SK-N-SH (cell line): ENCODE data around the gene COL12A1. TPM values are rescaled to one million over a fixed set of nuclear protein-coding genes. Genes with fewer than 3 reads are reported as not detected.

Experiments
- CTCF ChIA-PET: fragments of 300-600, 350-600 bp; formaldehyde crosslinking; extraction: SDS; loops from one replicate; lab custom pipeline; 2021; lab: Yijun Ruan, JAX
- POLR2A ChIA-PET: fragments of 350-600 bp; sonication (Branson Sonifier 250); formaldehyde crosslinking; extraction: SDS; loops from one replicate; lab custom pipeline; 2020; ENCODE audit warnings: antibody characterized with exemption, inconsistent platforms; lab: Yijun Ruan, JAX
- DNase-seq: peaks from one replicate; pipeline ENCODE4 v3.0.0; 2012
- H2AFZ ChIP-seq: fragments of 200-600 bp; sonication (generic); 2 replicates; pipeline ENCODE4 v1.8.1; 2016; ENCODE audit warnings: antibody characterized with exemption, mild to moderate bottlenecking, low read depth
- H3F3A ChIP-seq: fragments of 200-600 bp; sonication (generic); replicated peaks from 2 replicates; pipeline ENCODE3; 2016; ENCODE audit warnings: antibody characterized with exemption, mild to moderate bottlenecking; ENCODE audit not compliant: insufficient read depth
- H3K27ac ChIP-seq, 2 experiments: fragments of 200-500 bp in 1 of 2; fragments of 200-600 bp in 1 of 2; sonication (Bioruptor generic) in 1 of 2; sonication (generic), shearing (Covaris generic) in 1 of 2; 2 replicates each; pipeline versions ENCODE4 v1.5.1 to v1.6.1; 2014 to 2016; ENCODE audit warnings: low read depth in 2 of 2, inconsistent platforms in 1 of 2, low read length in 1 of 2, mild to moderate bottlenecking in 1 of 2, mixed read lengths in 1 of 2
- H3K27me3 ChIP-seq: fragments of 200-600 bp; sonication (generic), shearing (Covaris generic); 2 replicates; pipeline ENCODE4 v1.6.1; 2016; ENCODE audit warnings: mixed run types; ENCODE audit not compliant: insufficient read depth
- H3K36me3 ChIP-seq, 2 experiments: fragments of 200-500 bp in 1 of 2; fragments of 200-600 bp in 1 of 2; sonication (Bioruptor generic) in 1 of 2; sonication (generic) in 1 of 2; replicated peaks in 1 of 2; 2 replicates each; pipeline versions ENCODE3 to v1.5.1; 2014 to 2016; ENCODE audit warnings: low read length in 1 of 2, mild to moderate bottlenecking in 1 of 2; ENCODE audit not compliant: insufficient read depth in 2 of 2, control insufficient read depth in 1 of 2
- H3K4me1 ChIP-seq, 2 experiments: fragments of 200-500 bp in 1 of 2; fragments of 200-600 bp in 1 of 2; sonication (Bioruptor generic) in 1 of 2; sonication (generic), shearing (Covaris generic) in 1 of 2; 2 replicates each; pipeline versions ENCODE4 v1.5.1 to v1.6.1; 2014 to 2016; ENCODE audit warnings: low read depth in 1 of 2, low read length in 1 of 2, mixed run types in 1 of 2; ENCODE audit not compliant: insufficient read depth in 2 of 2, control insufficient read depth in 1 of 2
- H3K4me2 ChIP-seq: fragments of 200-600 bp; sonication (generic), shearing (Covaris generic); 2 replicates; pipeline ENCODE4 v1.6.1; 2017; ENCODE audit warnings: mixed run types
- H3K4me3 ChIP-seq, 2 experiments: fragments of 200-500 bp in 1 of 2; fragments of 200-600 bp in 1 of 2; sonication (Bioruptor generic) in 1 of 2; sonication (generic), shearing (Covaris generic) in 1 of 2; 2 replicates each; pipeline versions ENCODE4 v1.5.1 to v1.8.1; 2014 to 2016; ENCODE audit warnings: low read depth in 2 of 2, inconsistent platforms in 1 of 2, low read length in 1 of 2, mild to moderate bottlenecking in 1 of 2, mixed read lengths in 1 of 2, moderate library complexity in 1 of 2
- H3K79me2 ChIP-seq: fragments of 200-600 bp; sonication (generic); 2 replicates; pipeline ENCODE4 v1.8.1; 2017; ENCODE audit warnings: mild to moderate bottlenecking; ENCODE audit not compliant: insufficient read depth
- H3K9ac ChIP-seq: fragments of 200-600 bp; sonication (generic); 2 replicates; pipeline ENCODE4 v1.6.1; 2017; ENCODE audit warnings: mixed run types
- H3K9me2 ChIP-seq: fragments of 200-600 bp; sonication (generic); 2 replicates; pipeline ENCODE4 v1.6.1; 2017; ENCODE audit warnings: mixed run types
- H3K9me3 ChIP-seq: fragments of 200-600 bp; sonication (generic); 2 replicates; pipeline ENCODE4 v1.6.1; 2017; ENCODE audit warnings: mixed run types, mild to moderate bottlenecking, moderate library complexity
- H4K20me1 ChIP-seq: fragments of 200-600 bp; sonication (generic); 2 replicates; pipeline ENCODE4 v1.6.1; 2017; ENCODE audit warnings: mild to moderate bottlenecking, mixed run types; ENCODE audit not compliant: insufficient read depth
- CHD2 ChIP-seq: fragments of 150-350 bp; IDR thresholded peaks from 2 replicates; pipeline ENCODE4 v1.6.1; 2018; ENCODE audit warnings: low read length; ENCODE audit not compliant: partially characterized antibody
- ELF1 ChIP-seq: IDR thresholded peaks from 2 replicates; pipeline ENCODE4 v1.4.0; 2012
- EZH2phosphoT487 ChIP-seq: fragments of 200-600 bp; sonication (generic); IDR thresholded peaks from 2 replicates; pipeline ENCODE4 v1.6.1; 2017; ENCODE audit warnings: low read depth, mixed run types, mild to moderate bottlenecking, antibody characterized with exemption, moderate library complexity, borderline replicate concordance
- FOSL2 ChIP-seq: IDR thresholded peaks from 2 replicates; pipeline ENCODE4 v1.4.0; 2012; ENCODE audit warnings: low read depth, mild to moderate bottlenecking, moderate library complexity, borderline replicate concordance
- FOXM1 ChIP-seq: IDR thresholded peaks from 2 replicates; pipeline ENCODE4 v1.4.0; 2012; ENCODE audit warnings: low read depth, mild to moderate bottlenecking
- GATA2 ChIP-seq: sonication (generic); formaldehyde crosslinking; IDR thresholded peaks from 2 replicates; pipeline ENCODE4 v1.5.0; 2020; ENCODE audit warnings: mild to moderate bottlenecking, missing genetic modification reagents
- IRF3 ChIP-seq: fragments of 150-350 bp; IDR thresholded peaks from 2 replicates; pipeline ENCODE4 v1.6.1; 2016; ENCODE audit warnings: mild to moderate bottlenecking, low read depth, low read length
- JUND ChIP-seq: IDR thresholded peaks from 2 replicates; pipeline ENCODE4 v1.4.0; 2012
- MEF2A ChIP-seq: IDR thresholded peaks from 2 replicates; pipeline ENCODE4 v1.4.0; 2012; ENCODE audit warnings: low read depth, borderline replicate concordance
- MXI1 ChIP-seq: IDR thresholded peaks from 2 replicates; pipeline ENCODE4 v1.6.1; 2012; ENCODE audit warnings: mild to moderate bottlenecking, low read depth, low read length, improper control_type of control experiment
- PBX3 ChIP-seq: IDR thresholded peaks from 2 replicates; pipeline ENCODE4; 2012
- RCOR1 ChIP-seq: fragments of 150-350 bp; IDR thresholded peaks from 2 replicates; pipeline ENCODE4 v1.6.1; 2017; ENCODE audit warnings: antibody characterized with exemption, low read length
- RXRA ChIP-seq: IDR thresholded peaks from 2 replicates; pipeline ENCODE4 v1.4.0; 2012; ENCODE audit warnings: low read depth, mild to moderate bottlenecking, borderline replicate concordance
- SIN3A ChIP-seq: IDR thresholded peaks from 2 replicates; pipeline ENCODE4 v1.6.1; 2012; ENCODE audit warnings: low read depth, mild to moderate bottlenecking, low read length, moderate library complexity, borderline replicate concordance
- TEAD4 ChIP-seq: IDR thresholded peaks from 2 replicates; pipeline ENCODE4 v1.4.0; 2012; ENCODE audit warnings: mild to moderate bottlenecking, borderline replicate concordance; ENCODE audit not compliant: insufficient read depth
- YY1 ChIP-seq: IDR thresholded peaks from 2 replicates; pipeline ENCODE4 v1.4.0; 2012; ENCODE audit warnings: low read depth, mild to moderate bottlenecking
- ZBTB33 ChIP-seq: IDR thresholded peaks from 2 replicates; pipeline ENCODE4 v1.4.0; 2012; ENCODE audit warnings: low read depth, borderline replicate concordance
- WGBS: methylation state at CpG from one replicate; pipeline ENCODE4 v1.1.6; 2017; ENCODE audit warnings: low lambda C conversion rate; 5-methylcytosine and 5-hydroxymethylcytosine counted together
- polyA plus RNA-seq, 3 experiments: library from polyadenylated mRNA; depleted of rRNA; stranded (reverse); fragments of >200 nt; gene quantifications; 2 replicates each; pipeline ENCODE4 v1.2.3, GENCODE V29; 2012
- TF ChIP-seq, protein P1 (sequence below): fragments of 150-350 bp; IDR thresholded peaks from 2 replicates; pipeline ENCODE4 v1.6.1; 2017; ENCODE audit warnings: antibody characterized with exemption, low read length, low read depth, borderline replicate concordance

The COL12A1 gene
- polyA plus RNA-seq, 1 of the 3 experiments (the other 2 are of a cell fraction), result 0.03 TPM

GRCh38 chr6:75220357-75220756 is 14.5 kb upstream of the COL12A1 start:
- Histone ChIP-seq H3K36me3 (no peaks in the 10 kb centered on the region), H3K4me2 (no peak overlapping the region), H3K27me3 (no peaks in the 10 kb centered on the region), H3K9me2 (no peaks in the 10 kb centered on the region), H3K9ac (no peak overlapping the region), H3K4me3 (no peak overlapping the region), H3F3A (no peaks in the 10 kb centered on the region), H3K9me3 (no peaks in the 10 kb centered on the region), H3K4me1 (no peaks in the 10 kb centered on the region; a peak in 1 of 4 replicates), H4K20me1 (no peaks in the 10 kb centered on the region), H3K79me2 (no peaks in the 10 kb centered on the region), H3K27ac (no peak overlapping the region), H2AFZ (no peak overlapping the region)
- ChIA-PET CTCF (interaction anchor here (2.6 kb wide), 1 partner anchor 10 kb away, joined by 45 read pairs; no protein-coding TSS in a partner anchor), POLR2A (no interaction called here)
- WGBS, result 76% methylated on average over 1 of the region's 1 CpG
- no peak for DNase-seq
- TF ChIP-seq RCOR1, result no peak
- no peak for TF ChIP-seq MEF2A
- TF ChIP-seq IRF3, result no peak
- TF ChIP-seq MXI1, result no peak
- no peak for TF ChIP-seq FOSL2
- no peak for TF ChIP-seq EZH2phosphoT487
- no peak for TF ChIP-seq PBX3
- no peak for TF ChIP-seq GATA2 (CRISPR knock-in tag)
- TF ChIP-seq FOXM1, result no peak
- no peak for TF ChIP-seq RXRA
- TF ChIP-seq ELF1, result no peak
- TF ChIP-seq, protein P1, sequence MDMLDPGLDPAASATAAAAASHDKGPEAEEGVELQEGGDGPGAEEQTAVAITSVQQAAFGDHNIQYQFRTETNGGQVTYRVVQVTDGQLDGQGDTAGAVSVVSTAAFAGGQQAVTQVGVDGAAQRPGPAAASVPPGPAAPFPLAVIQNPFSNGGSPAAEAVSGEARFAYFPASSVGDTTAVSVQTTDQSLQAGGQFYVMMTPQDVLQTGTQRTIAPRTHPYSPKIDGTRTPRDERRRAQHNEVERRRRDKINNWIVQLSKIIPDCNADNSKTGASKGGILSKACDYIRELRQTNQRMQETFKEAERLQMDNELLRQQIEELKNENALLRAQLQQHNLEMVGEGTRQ, result no peak
- no peak for TF ChIP-seq YY1
- TF ChIP-seq CHD2, result no peak

DNA sequence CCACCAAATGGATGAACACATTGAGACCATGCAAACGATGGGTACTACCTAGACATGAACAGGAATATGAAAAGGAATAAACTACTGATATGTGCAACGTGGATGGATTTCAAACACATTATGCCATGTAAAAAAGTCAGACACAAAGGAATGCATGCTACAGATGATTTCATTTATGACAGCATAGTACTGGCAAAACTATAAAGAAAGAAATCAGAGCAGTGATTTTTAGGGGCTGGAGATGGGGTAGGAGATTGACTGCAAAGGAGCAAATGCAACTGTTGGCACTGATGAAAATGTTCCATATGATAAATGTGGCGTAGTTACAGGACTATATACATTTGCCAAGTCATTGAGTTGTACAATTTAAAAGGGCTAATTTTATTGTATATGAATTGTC is 13.4 kb upstream of the COL12A1 start:
- Histone ChIP-seq H3F3A (no peaks in the 10 kb centered on the region), H3K27me3 (no peaks in the 10 kb centered on the region), H3K36me3 (no peaks in the 10 kb centered on the region), H4K20me1 (no peaks in the 10 kb centered on the region), H2AFZ (no peak overlapping the region), H3K4me1 (no peaks in the 10 kb centered on the region; a peak in 2 of 4 replicates), H3K9ac (no peak overlapping the region), H3K4me2 (no peak overlapping the region), H3K4me3 (no peak overlapping the region), H3K79me2 (no peaks in the 10 kb centered on the region), H3K27ac (no peak overlapping the region), H3K9me3 (no peaks in the 10 kb centered on the region), H3K9me2 (no peaks in the 10 kb centered on the region)
- ChIA-PET POLR2A (no interaction called here), CTCF (interaction anchor here (2.6 kb wide), 1 partner anchor 9 kb away, joined by 45 read pairs; no protein-coding TSS in a partner anchor)
- DNase-seq, result no peak
- TF ChIP-seq TEAD4 (no peak), FOSL2 (no peak), YY1 (no peak), EZH2phosphoT487 (no peak), RXRA (no peak), SIN3A (no peak), JUND (no peak), ELF1 (no peak), ZBTB33 (no peak)
- WGBS, result 36% methylated on average over 3 of the region's 3 CpGs
